Lower leg skin (tissue), 4 donors: ENCODE data around the gene TSPAN2. TPM values are rescaled to one million over a fixed set of nuclear protein-coding genes. Genes with fewer than 3 reads are reported as not detected.
A peak's percentile ranks its signal among the peaks of the same experiment; 100 is the strongest.

Source experiments
- DNase-seq, 2 donors: peaks; one replicate each; pipeline ENCODE4 v3.0.0-alpha.2; 2019; ENCODE audit warnings: low spot score in 2 of 2
- H3K4me3 ChIP-seq: fragments of 200-600 bp; sonication (generic); 2 replicates; pipeline ENCODE4 v1.5.1; 2017; ENCODE audit warnings: mild to moderate bottlenecking, low read depth; ENCODE audit not compliant: poor library complexity, severe bottlenecking
- CTCF ChIP-seq, 3 donors: fragments of 450-650 bp; IDR thresholded peaks; one replicate each; pipeline ENCODE4 v1.5.1; 2016; ENCODE audit warnings: antibody characterized with exemption in 3 of 3, mild to moderate bottlenecking in 3 of 3, moderate library complexity in 2 of 3
- POLR2A ChIP-seq, 2 donors: fragments of 450-650 bp; IDR thresholded peaks; one replicate each; pipeline ENCODE4 v1.6.1; 2016 to 2017; ENCODE audit warnings: antibody characterized with exemption in 2 of 2, mild to moderate bottlenecking in 1 of 2, moderate library complexity in 1 of 2
- WGBS, 2 donors: methylation state at CpG; one replicate each; pipeline ENCODE4 v1.1.5; 2018; 5-methylcytosine and 5-hydroxymethylcytosine counted together
- intact Hi-C: fragments of 100-400 bp; cut with DNase I; formaldehyde crosslinking; loops from one replicate; pipeline ENCODE4 v1.15.0; 2023; ENCODE audit warnings: low total_unique reads
- total RNA-seq, 4 donors: library from RNA; depleted of rRNA; stranded (reverse); fragments of >200 nt; gene quantifications; one replicate each; pipeline ENCODE4 v1.1.0, GENCODE V29; 2016

The TSPAN2 gene
- total RNA-seq, 4 donors from 2014 or later, result 0.46 to 4.5 (median 2.2) TPM

DNA sequence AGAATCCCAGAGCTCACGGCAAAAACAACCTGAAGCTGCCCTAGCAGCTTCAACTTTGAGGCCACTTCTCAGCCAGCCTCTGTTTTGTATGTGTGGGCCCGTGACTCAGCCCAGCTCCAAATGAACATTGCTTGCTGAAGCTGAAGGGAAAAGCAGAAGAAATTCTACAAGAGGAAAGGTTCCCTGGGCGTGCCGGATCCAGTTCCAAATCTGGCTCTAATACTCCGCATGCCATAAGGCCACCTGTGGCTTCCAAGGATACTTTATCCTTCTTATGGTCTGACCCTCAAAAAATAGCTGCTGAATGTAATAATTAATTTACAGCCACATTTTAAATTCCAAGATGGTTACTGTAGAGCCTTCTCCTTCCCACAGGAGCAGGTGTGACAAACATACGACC, 24.3 kb downstream of the TSPAN2 start:
- no peak for TF ChIP-seq CTCF (IDR thresholded peaks at IDR 0.05)

DNA sequence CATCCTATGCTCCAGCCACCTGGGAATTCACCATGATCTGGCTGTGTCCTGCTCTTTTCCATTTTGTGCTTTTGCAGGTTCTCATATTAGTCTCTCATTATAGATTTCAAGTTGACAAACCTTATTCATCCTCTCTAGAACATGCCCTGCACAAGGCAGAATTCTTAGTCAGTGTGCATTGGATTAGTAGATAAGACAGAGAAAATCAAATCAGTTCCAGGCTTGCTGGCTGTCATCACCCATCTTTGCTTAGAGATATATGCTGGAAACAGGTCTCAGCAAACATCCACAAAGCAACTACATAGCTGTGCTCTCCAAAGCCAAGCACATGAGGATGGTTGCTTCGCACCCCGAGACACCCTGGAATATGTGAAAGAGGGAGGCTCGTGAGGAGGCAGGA, 24.8 kb downstream of the TSPAN2 start:
- DNase-seq, result no peak
- intact Hi-C loops, result no loop called here
- TF ChIP-seq CTCF (IDR thresholded peaks at IDR 0.05) (no peak), POLR2A (IDR thresholded peaks at IDR 0.05) (no peak)

More for the DNA sequence above, 24.3 kb downstream of the TSPAN2 start:
- DNase-seq, result no peak
- 74 to 82% methylated on average over 6 of the region's 6 CpGs for WGBS, 2 donors
- intact Hi-C loops, result no loop called here
- H3K4me3 ChIP-seq, result no peak overlapping the region

DNA sequence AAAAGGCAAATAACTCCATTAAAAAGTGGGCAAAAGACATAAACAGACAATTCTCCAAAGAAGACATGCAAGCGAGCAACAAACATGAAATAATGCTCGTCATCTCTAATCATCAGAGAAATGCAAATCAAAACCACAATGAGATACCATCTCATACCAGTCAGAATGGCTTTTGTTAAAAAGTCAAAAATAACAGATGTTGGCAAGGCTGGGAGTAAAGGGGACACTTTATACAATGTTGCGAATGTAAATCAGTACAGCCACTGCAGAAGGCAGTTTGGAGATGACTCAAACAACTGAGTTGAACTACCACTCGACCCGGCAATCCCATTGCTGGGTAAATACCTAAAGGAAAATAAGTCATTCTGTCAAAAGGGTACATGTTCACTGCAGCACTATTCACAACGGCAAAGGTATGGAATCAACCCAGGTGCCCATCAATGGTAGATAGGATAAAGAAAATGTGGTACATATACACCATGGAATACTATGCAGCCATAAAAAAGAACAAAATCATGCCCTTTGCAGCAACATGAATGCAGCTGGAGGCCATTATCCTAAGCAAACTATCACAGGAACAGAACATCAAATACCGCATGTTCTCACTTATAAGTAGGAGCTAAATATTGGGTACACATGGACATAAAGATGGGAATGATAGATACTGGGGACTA, 25.9 kb downstream of the TSPAN2 start:
- no peak for TF ChIP-seq POLR2A (IDR thresholded peaks at IDR 0.05)
- no peak for TF ChIP-seq CTCF (IDR thresholded peaks at IDR 0.05)
- DNase-seq, result no peak
- WGBS, 2 donors, result 67 to 72% methylated on average over 7 of the region's 7 CpGs

More for the DNA sequence above, 24.8 kb downstream of the TSPAN2 start:
- no peak overlapping the region for H3K4me3 ChIP-seq
- WGBS, 2 donors, result 60 to 61% methylated on average over 3 of the region's 3 CpGs

GRCh38 chr1:115062542-115063004, 26.7 kb downstream of the TSPAN2 start:
- DNase-seq, result peak in 1 of 2 donors; percentile 48
- no peak for TF ChIP-seq POLR2A (IDR thresholded peaks at IDR 0.05)
- TF ChIP-seq CTCF (IDR thresholded peaks at IDR 0.05), result no peak
- intact Hi-C loops, result no loop called here
- 29 to 40% methylated on average over 7 of the region's 7 CpGs for WGBS, 2 donors
- no peak overlapping the region for H3K4me3 ChIP-seq

More for the DNA sequence above, 25.9 kb downstream of the TSPAN2 start:
- no peak overlapping the region for H3K4me3 ChIP-seq
- intact Hi-C loops, result no loop called here

DNA sequence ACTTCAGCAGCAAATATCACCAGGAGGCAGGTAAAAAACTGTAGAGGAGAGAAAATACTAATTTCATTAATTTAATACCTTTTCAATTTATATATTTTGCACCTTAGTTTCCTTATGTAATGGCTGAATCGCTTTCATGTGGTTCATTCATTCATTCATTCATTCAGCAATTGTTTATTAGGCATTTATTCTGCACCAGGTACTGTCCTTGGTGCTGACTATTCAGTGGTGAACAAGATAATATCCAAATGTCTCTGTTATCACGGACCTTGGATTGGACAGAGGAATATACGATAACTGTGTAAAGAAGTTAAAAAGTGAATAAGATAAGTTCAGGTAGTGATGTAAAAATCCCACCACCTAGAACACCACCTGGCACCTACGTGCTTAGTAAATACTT, 28.8 kb downstream of the TSPAN2 start:
- H3K4me3 ChIP-seq, result no peak overlapping the region
- TF ChIP-seq CTCF (IDR thresholded peaks at IDR 0.05) (no peak), POLR2A (IDR thresholded peaks at IDR 0.05) (no peak)
- intact Hi-C loops, result no loop called here
- WGBS, 2 donors, result 62 to 70% methylated on average over 4 of the region's 4 CpGs
- DNase-seq, result no peak

DNA sequence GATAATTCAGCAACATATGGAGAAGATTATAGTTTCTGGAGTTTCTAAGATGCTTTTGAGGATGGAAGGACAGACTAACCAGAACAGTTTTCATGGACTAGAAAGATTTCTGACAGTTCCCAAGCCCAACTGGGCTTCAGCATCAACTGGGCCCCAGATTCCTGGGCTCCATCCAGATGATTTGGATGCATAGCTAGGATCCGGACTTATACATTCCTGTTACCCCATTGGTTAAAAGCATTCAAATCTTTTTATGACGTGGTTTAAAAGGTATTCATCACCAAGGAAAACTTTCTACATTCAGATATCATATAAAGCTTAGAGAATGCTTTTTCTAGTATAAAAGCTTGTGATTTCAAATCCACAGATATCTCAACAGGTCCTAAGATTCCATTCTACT, 30.0 kb downstream of the TSPAN2 start:
- intact Hi-C loops, result no loop called here
- no peak overlapping the region for H3K4me3 ChIP-seq
- WGBS, 2 donors, result 46 to 47% methylated on average over 2 of the region's 2 CpGs
- no peak for DNase-seq
- TF ChIP-seq CTCF (IDR thresholded peaks at IDR 0.05), result no peak
- TF ChIP-seq POLR2A (IDR thresholded peaks at IDR 0.05), result no peak
